ENCODE data around the gene NAPSA. TPM values are rescaled to one million over a fixed set of nuclear protein-coding genes. Genes with fewer than 3 reads are reported as not detected.

Gene NAPSA
- total and polyA plus RNA-seq, 8 donors, result 0.78 to 4.6 (median 2.3) TPM

- no peak for TF ChIP-seq CTCF (IDR thresholded peaks at IDR 0.05)
- Histone ChIP-seq H3K9me3 (no peaks in the 10 kb centered on the region), H3K4me3 (no peak overlapping the region), H3K27ac (no peak overlapping the region), H3K36me3 (no peaks in the 10 kb centered on the region), H3K4me1 (no peaks in the 10 kb centered on the region), H3K27me3 (no peaks in the 10 kb centered on the region)
- ATAC-seq (no peak), DNase-seq (no peak), FAIRE-seq (no peak)
- intact Hi-C loops (cut with DNase I), result no loop called here
- 92 to 94% methylated on average over 48 of the region's 48 CpGs for WGBS, 2 donors
These were observed 36.4 kb upstream of the NAPSA start for GRCh38 chr19:50401605-50402450.

- ATAC-seq (no peak), FAIRE-seq (no peak), DNase-seq (no peak)
- Histone ChIP-seq H3K27ac (no peak overlapping the region), H3K36me3 (no peaks in the 10 kb centered on the region), H3K4me3 (no peak overlapping the region), H3K27me3 (no peaks in the 10 kb centered on the region), H3K4me1 (no peaks in the 10 kb centered on the region), H3K9me3 (no peaks in the 10 kb centered on the region)
- 97% methylated on average over 10 of the region's 10 CpGs for WGBS, 2 donors
- intact Hi-C loops (cut with DNase I), result no loop called here
- no peak for TF ChIP-seq CTCF (IDR thresholded peaks at IDR 0.05)
These were observed 33.9 kb upstream of the NAPSA start for GRCh38 chr19:50399368-50399745.

GRCh38 chr19:50398675-50399367 lies 33.4 kb upstream of the NAPSA start:
- H3K27me3 ChIP-seq, result no peaks in the 10 kb centered on the region
- H3K9me3 ChIP-seq, result no peaks in the 10 kb centered on the region
- ATAC-seq (no peak), DNase-seq (no peak), FAIRE-seq (no peak)
- H3K36me3 ChIP-seq, result no peaks in the 10 kb centered on the region
- no peak overlapping the region for H3K27ac ChIP-seq
- H3K4me3 ChIP-seq, result no peak overlapping the region
- intact Hi-C loops (cut with DNase I), result no loop called here
- no peak for TF ChIP-seq CTCF (IDR thresholded peaks at IDR 0.05)
- no peaks in the 10 kb centered on the region for H3K4me1 ChIP-seq
- 94 to 96% methylated on average over 13 of the region's 13 CpGs for WGBS, 2 donors

- Histone ChIP-seq H3K27ac (no peak overlapping the region), H3K4me1 (no peaks in the 10 kb centered on the region), H3K27me3 (no peaks in the 10 kb centered on the region), H3K4me3 (no peak overlapping the region), H3K36me3 (no peaks in the 10 kb centered on the region), H3K9me3 (no peaks in the 10 kb centered on the region)
- WGBS, 2 donors, result 96 to 97% methylated on average over 9 of the region's 9 CpGs
- intact Hi-C loops (cut with DNase I), result no loop called here
- DNase-seq (no peak), FAIRE-seq (no peak), ATAC-seq (no peak)
- TF ChIP-seq CTCF (IDR thresholded peaks at IDR 0.05), result no peak
These were observed 28.6 kb upstream of the NAPSA start for GRCh38 chr19:50394017-50394416.

GRCh38 chr19:50393589-50393988 lies 28.1 kb upstream of the NAPSA start:
- Histone ChIP-seq H3K4me1 (no peaks in the 10 kb centered on the region), H3K27ac (no peak overlapping the region), H3K9me3 (no peaks in the 10 kb centered on the region), H3K4me3 (no peak overlapping the region), H3K27me3 (no peaks in the 10 kb centered on the region), H3K36me3 (no peaks in the 10 kb centered on the region)
- intact Hi-C loops (cut with DNase I), result no loop called here
- ATAC-seq (no peak), FAIRE-seq (no peak), DNase-seq (no peak)
- TF ChIP-seq CTCF (IDR thresholded peaks at IDR 0.05), result no peak
- WGBS, 2 donors, result 86 to 97% methylated on average over 4 of the region's 4 CpGs
